GM12878 (cell line): Measurements from ENCODE around the gene GNPTAB. TPM values are rescaled to one million over a fixed set of nuclear protein-coding genes. Genes with fewer than 3 reads are reported as not detected.

Experiments
- ATF2 ChIP-seq: IDR thresholded peaks from 2 replicates; pipeline ENCODE4 v1.6.1; 2012; ENCODE audit warnings: low read length, inconsistent platforms
- BCL3 ChIP-seq: IDR thresholded peaks from 2 replicates; pipeline ENCODE4 v1.6.1; 2011; ENCODE audit warnings: borderline replicate concordance, low read depth, mild to moderate bottlenecking, moderate library complexity, low read length; ENCODE audit not compliant: insufficient read depth, poor library complexity, severe bottlenecking
- BMI1 ChIP-seq: fragments of 450-650 bp; IDR thresholded peaks from 2 replicates; pipeline ENCODE4 v1.6.1; 2016; ENCODE audit warnings: mild to moderate bottlenecking, moderate library complexity, borderline replicate concordance
- EED ChIP-seq: sonication (generic); IDR thresholded peaks from 2 replicates; pipeline ENCODE4 v1.6.1; 2016; ENCODE audit warnings: antibody characterized with exemption, low read depth
- EP300 ChIP-seq, 2 experiments: fragments of 150-350 bp in 1 of 2; IDR thresholded peaks; 2 replicates each; pipeline ENCODE4 v1.6.1; 2011 to 2012; ENCODE audit warnings: low read depth in 2 of 2, low read length in 2 of 2, borderline replicate concordance in 1 of 2, improper control_type of control experiment in 1 of 2, inconsistent platforms in 1 of 2; ENCODE audit not compliant: control insufficient read depth in 1 of 2
- FOXM1 ChIP-seq: IDR thresholded peaks from 2 replicates; pipeline ENCODE4 v1.6.1; 2012; ENCODE audit warnings: low read depth, mild to moderate bottlenecking, inconsistent platforms, low read length, moderate library complexity
- IKZF1 ChIP-seq: fragments of 450-650 bp; conservative IDR thresholded peaks from 2 replicates; pipeline ENCODE4 v1.6.1; 2017; ENCODE audit warnings: antibody characterized with exemption, mild to moderate bottlenecking
- LARP7 ChIP-seq: fragments of 450-650 bp; IDR thresholded peaks from 2 replicates; pipeline ENCODE4 v1.6.1; 2017; ENCODE audit warnings: mild to moderate bottlenecking
- MTA2 ChIP-seq: fragments of 450-650 bp; IDR thresholded peaks from 2 replicates; pipeline ENCODE4 v1.6.1; 2016; ENCODE audit warnings: low read depth, mild to moderate bottlenecking, moderate library complexity
- NBN ChIP-seq: fragments of 450-650 bp; IDR thresholded peaks from 2 replicates; pipeline ENCODE4 v1.6.1; 2016
- NFIC ChIP-seq: IDR thresholded peaks from 2 replicates; pipeline ENCODE4 v1.6.1; 2012; ENCODE audit warnings: low read depth, mild to moderate bottlenecking, inconsistent platforms, low read length, moderate library complexity
- NR2C2 ChIP-seq: IDR thresholded peaks from 2 replicates; pipeline ENCODE4 v1.6.1; 2011; ENCODE audit warnings: borderline replicate concordance, low read depth; ENCODE audit not compliant: control insufficient read depth, insufficient read length
- POU2F2 ChIP-seq: IDR thresholded peaks from 3 replicates; pipeline ENCODE4 v1.6.1; 2011; ENCODE audit warnings: low read depth, mild to moderate bottlenecking, low read length, borderline replicate concordance
- SP1 ChIP-seq: IDR thresholded peaks from one replicate; pipeline ENCODE4 v1.6.1; 2011; ENCODE audit warnings: low read depth, low read length
- SPI1 ChIP-seq: IDR thresholded peaks from 2 replicates; pipeline ENCODE4 v1.6.1; 2011; ENCODE audit warnings: low read depth, mild to moderate bottlenecking, low read length, moderate library complexity, borderline replicate concordance; ENCODE audit not compliant: insufficient read depth
- STAT1 ChIP-seq: fragments of 450-650 bp; conservative IDR thresholded peaks from 2 replicates; pipeline ENCODE4 v1.6.1; 2014; ENCODE audit warnings: antibody characterized with exemption, mild to moderate bottlenecking
- TBL1XR1 ChIP-seq: IDR thresholded peaks from 2 replicates; pipeline ENCODE4 v1.6.1; 2012; ENCODE audit warnings: low read depth, low read length, improper control_type of control experiment
- ZBTB4 ChIP-seq: fragments of 450-650 bp; formaldehyde crosslinking; IDR thresholded peaks from 2 replicates; pipeline ENCODE4 v1.4.0; 2022; ENCODE audit warnings: mild to moderate bottlenecking, moderate library complexity
- ZNF217 ChIP-seq: fragments of 450-650 bp; IDR thresholded peaks from 2 replicates; pipeline ENCODE4 v1.6.1; 2017; ENCODE audit warnings: antibody characterized with exemption, mild to moderate bottlenecking
- ZNF24 ChIP-seq: fragments of 450-650 bp; IDR thresholded peaks from 2 replicates; pipeline ENCODE4 v1.6.1; 2017; ENCODE audit warnings: antibody characterized with exemption, mild to moderate bottlenecking
- ZNF687 ChIP-seq: fragments of 450-650 bp; IDR thresholded peaks from 2 replicates; pipeline ENCODE4 v1.6.1; 2017; ENCODE audit warnings: mild to moderate bottlenecking, moderate library complexity
- polyA plus RNA-seq, 11 experiments: library from polyadenylated mRNA; depleted of rRNA in 4 of 11; unstranded in 6 of 11; stranded (reverse) in 5 of 11; fragments of >200 nt; fragmentation: Nextera tagmentation in 4 of 11; fragmentation: Illumina TruSeq in 1 of 11; extraction: Ambion mirVana in 4 of 11; extraction: Trizol in 1 of 11; gene quantifications; 1 replicate in 1 of 11; 2 replicates in 10 of 11; pipeline versions ENCODE4 v1.2.1 to v1.2.3, GENCODE V29; 2011 to 2016; ENCODE audit warnings: inconsistent platforms in 2 of 11, missing spikeins in 2 of 11, low read depth in 1 of 11
- total RNA-seq, 4 experiments: library from RNA; depleted of rRNA in 3 of 4; stranded (reverse); fragments of >200 nt in 3 of 4; fragmentation: Illumina TruSeq in 1 of 4; extraction: Trizol in 1 of 4; gene quantifications; 2 replicates each; pipeline versions ENCODE4 v1.2.1 to v1.2.3, GENCODE V29; 2013 to 2021

The GNPTAB gene
- total and polyA plus RNA-seq, 10 of the 15 experiments (the other 5 are each of a cell fraction or from before 2014, with no cell fraction given): 9.8 to 38.9 (median 35.3) TPM

- TF ChIP-seq ZBTB4 (no peak), MTA2 (peak; percentile 89), SPI1 (peak; percentile 97), ATF2 (peak; percentile 81), STAT1 (no peak), BCL3 (peak; percentile 36), ZNF687 (peak; percentile 73; the same call in 1 of the 2 replicates), FOXM1 (peak; percentile 78; the same call in 1 of the 2 replicates), ZNF217 (0 out of 2 replicates have a peak, but pooled peaks have one; percentile 44), LARP7 (no peak), NR2C2 (no peak), NFIC (peak; percentile 84; the same call in 1 of the 2 replicates), EED (peak; percentile 73), NBN (peak; percentile 46; the same call in 1 of the 2 replicates), ZNF24 (0 out of 2 replicates have a peak, but pooled peaks have one; percentile 19), BMI1 (0 out of 2 replicates have a peak, but pooled peaks have one; percentile 25), TBL1XR1 (peak; percentile 48; the same call in 1 of the 2 replicates), SP1 (no peak), IKZF1 (peak; percentile 73), EP300 (IDR thresholded peaks at IDR 0.05; ENCODE audit: borderline replicate concordance in 1 of 2, control insufficient read depth in 1 of 2, low read depth in 2 of 2, low read length in 2 of 2) (peak; percentile 57 to 76; a peak in 2 of 4 replicates), POU2F2 (peak; percentile 38; the same call in 1 of the 3 replicates)
Measured at GRCh38 chr12:101854747-101855146, 24.0 kb upstream of the GNPTAB start (continued).
